EH (cell line): ENCODE data around the gene TSPAN15.
"Not testable (repeated sequence)": the region's sequence is repeated elsewhere in the genome, so short reads cannot be mapped to it uniquely, and the experiment has no call there.

Source experiments
- DNase-seq: peaks from one replicate; pipeline ENCODE4 v3.0.0-alpha.2; 2015; ENCODE audit warnings: low read depth

Gene TSPAN15

GRCh38 chr10:69446650-69447151 lies 4.6 kb upstream of the TSPAN15 start:
- peak; percentile 87 for DNase-seq

- DNase-seq = peak; percentile 81
Observed at GRCh38 chr10:69449841-69450240, 1.4 kb upstream of the TSPAN15 start.

DNA sequence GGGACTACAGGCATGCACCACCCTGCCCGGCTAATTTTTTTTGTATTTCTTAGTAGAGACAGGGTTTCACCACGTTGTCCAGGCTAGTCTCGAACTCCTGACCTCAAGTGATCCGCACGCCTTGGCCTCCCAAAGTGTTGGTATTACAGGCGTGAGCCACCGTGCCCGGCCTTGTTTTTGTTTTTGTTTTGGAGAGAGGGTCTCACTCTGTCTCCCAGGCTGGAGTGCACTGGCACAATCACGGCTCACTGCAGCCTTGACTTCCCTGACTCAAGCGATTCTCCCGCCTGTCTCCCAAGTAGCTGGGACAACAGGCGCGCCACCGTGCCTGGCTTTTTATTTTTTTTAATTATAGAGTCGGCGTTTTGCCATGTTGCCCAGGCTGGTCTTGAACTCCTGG lies 870 bp upstream of the TSPAN15 start:
- not testable (repeated sequence) for DNase-seq

GRCh38 chr10:69451784-69452251 lies 553 bp downstream of the TSPAN15 start:
- DNase-seq = no peak

DNA sequence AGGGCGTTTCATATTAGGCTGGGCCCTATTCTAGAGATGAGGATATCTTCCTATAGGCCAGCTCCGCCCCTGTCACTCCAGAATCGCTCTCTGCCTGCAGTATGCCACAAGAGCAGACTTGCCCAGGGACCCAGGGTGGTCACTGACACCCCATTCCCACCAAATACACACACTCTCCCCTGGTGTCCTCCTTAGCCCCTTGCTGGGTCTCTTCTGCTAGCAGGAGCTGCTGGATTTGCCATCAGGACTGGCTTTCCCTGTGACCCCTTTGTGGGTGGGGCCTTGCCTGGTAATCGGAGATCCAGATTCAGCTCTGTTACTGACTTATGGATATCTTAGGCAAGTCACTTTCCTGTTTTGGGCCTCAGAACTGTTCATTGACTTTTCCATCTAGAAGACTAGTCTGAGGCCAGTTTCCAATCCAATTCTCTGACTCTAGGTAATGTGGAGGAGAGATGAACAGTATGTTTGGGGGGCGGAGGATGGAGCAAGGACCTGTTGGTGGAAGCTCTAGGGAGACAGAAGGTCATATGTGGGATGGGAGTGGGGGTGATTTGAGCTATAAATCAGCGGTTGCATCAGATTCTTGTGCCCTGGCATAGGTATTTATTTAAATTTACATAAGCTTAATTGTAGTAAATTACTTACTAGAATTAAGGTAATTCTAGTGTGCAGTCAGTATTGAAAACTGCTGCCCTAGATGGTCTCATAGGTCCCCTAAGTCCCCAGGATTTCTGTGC lies 1.6 kb downstream of the TSPAN15 start:
- no peak for DNase-seq

- no peak for DNase-seq
Observed at GRCh38 chr10:69453795-69454194, 2.5 kb downstream of the TSPAN15 start.

DNA sequence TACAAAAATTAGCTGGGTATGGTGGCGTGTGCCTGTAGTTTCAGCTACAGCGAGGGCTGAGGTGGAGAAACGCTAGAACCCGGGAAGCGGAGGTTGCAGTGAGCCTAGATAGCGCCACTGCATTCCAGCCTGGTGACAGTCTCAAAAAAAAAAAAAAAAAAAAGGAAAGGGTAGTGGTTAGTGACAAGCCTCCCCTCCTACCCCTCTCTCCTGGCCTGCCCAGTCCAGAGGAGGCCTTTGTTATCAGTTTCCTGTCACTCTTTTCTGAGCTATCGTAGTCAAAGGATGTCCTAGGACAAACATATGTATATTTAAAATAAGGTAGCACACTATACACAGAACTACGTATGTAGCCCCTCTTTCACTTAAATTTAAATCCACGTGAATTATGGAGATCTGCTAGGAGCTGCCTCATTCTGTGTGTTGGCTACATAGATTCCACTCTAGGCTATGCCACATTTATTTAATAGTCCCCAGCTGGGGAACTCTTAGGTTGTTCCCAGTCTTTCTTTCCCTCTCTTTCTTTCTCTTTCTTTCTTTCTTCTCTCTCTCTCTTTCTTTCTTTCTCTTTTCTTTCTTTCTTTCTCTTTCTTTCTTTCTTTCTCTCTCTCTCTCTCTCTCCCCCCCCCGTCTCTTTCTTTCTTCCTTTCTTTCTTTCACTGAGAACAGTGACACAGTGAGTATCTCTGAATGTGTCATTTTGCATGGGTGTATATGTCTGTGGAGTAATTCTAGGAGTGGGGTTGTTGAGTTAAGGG lies 3.9 kb downstream of the TSPAN15 start:
- no peak for DNase-seq

DNA sequence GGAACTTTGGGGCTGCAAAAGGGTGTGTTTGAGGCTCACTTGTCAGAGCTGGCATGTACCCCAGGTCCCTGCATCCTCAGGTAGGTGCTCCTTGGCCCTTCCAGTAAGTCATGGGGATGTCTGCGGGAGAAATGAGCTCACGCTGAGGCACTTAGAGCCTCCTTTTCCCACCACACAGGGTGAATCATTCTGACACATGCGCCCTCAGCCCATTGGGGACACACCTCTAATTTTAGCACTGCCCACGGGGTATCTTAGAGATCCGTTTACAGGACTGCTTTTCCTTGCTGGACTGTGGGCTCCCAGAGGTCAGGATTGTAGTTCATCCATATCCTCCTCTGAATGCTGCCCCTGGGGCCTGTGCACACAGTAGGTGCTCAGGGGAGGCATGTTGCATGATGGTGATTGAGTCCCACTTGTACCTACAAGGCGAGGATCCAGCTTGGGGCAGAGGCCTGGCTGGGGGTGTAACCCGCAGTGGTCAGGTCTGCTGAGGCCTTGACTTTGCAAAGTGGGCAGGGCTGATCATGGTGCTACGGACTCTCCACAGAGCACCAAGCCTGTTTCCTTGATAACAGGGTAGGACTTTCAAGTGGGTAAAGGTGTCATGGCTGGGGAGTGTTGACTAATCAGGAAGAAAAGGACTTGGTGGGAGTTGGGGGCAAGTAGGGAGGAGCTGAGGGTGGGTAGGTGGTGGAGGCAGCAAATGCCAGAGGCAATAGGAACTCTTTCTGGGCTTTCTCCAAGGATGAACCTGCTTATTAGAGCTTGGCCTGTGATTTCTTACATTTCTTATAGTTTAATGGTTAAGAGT lies 5.8 kb downstream of the TSPAN15 start:
- peak; percentile 58 for DNase-seq

DNA sequence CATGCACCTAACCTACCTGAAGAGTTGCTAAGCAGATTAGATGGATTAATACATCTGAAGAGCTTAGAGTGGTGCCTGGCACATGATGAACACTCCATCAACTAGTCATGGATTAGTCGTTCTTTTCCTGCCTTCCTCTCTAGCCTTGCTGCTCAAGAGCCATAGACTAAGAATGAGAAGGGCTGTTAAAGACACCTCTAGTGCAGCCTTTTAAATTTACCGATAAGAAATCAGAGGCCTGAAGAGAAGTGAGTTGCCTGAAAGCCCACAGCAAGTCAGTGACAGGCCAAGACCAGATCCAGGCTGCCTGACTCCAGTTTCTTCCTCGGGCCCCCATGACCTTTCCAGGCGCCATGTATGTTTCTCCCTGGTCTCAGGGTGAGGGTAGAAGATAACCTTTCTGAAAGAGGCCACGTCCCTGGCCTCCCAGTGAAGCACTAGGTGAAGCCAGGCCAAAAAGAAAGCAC lies 6.5 kb downstream of the TSPAN15 start:
- no peak for DNase-seq

DNA sequence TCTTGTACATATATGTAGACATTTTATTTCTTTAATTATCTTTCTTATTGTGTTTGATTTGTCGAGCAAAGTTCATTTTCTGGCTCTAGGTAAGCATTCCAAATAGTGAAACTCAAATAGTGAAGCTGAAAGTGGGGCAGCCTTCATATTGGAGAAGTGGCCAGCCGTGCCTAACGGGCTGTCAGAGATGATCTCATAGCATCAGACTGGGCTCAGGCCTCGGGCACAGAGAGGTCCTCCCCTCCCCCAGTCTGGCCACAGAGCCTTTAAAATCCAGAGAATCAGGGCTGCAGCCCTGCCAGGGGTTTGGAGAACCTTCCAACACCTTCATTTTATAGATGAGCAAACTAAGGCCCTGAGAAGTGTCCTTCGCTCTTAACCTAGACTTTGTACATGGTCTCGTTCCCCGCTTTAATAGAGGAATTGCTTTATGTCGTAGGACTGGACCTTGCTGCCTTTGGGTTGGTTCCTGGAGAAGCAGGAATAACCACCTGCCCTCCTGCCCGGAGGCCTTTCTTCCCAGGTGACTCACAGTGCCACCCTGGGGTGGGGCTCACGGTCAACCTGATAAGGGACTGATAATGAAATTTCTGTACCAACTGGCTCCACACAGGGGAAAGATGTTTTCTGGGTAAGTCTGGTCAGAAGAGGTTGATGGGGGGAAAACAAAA lies 7.3 kb downstream of the TSPAN15 start:
- DNase-seq = peak; percentile 29

DNA sequence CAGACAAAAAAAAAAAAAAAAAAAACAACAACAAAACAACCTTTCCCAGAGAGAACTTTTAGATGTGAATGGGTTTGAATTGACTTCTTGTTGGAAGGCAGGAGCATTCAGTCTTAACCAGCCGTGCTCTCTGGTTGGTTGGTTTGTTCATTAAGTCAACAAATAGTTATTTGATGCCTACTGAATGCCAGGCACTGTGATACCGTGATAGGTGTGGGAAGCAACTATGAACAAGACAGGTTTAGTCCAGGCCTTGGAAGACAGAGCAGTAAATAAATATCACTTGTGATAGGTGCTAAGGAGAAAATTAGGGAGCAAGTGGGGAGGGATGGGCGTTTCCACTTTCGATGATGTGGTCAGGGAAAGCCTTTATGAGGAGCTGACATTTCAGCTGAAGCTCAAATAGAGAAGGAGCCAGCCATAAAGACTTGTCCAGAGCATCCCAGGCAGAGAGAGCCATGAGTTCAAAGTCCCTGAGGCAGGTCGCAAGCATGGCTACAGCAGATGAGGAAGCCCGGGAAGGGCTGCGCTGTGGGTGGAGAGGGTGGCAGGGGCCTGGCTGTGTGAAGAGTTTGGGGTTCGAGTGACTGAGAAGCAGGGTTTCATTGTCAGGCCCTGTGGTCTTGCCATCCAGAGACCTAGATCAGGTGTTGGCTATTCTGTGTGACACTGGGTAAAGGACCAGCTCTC lies 8.0 kb downstream of the TSPAN15 start:
- DNase-seq = no peak

- no peak for DNase-seq
Observed at GRCh38 chr10:69459893-69460575, 8.8 kb downstream of the TSPAN15 start.

GRCh38 chr10:69460576-69461242 lies 9.4 kb downstream of the TSPAN15 start:
- no peak for DNase-seq

GRCh38 chr10:69461243-69462025 lies 10.2 kb downstream of the TSPAN15 start:
- DNase-seq = no peak

DNA sequence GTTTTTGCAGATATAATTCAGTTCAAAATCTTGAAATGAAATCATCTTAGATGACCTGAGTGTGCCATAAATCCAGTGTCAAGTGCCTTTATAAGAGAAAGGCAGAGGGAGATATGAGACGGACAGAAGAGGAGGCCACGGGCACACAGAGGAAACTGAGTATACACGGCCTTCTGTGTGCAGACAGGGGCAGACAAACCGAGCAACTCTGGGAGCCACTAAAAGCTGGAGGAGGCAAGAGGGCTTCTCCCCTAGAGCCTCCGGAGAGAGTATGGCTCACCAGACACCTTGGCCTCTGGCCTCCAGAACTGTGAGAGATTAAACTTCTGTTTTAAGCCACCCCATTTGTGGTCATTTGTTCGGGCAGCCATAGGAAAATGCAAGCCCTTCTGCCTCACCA lies 12.6 kb downstream of the TSPAN15 start:
- no peak for DNase-seq

DNA sequence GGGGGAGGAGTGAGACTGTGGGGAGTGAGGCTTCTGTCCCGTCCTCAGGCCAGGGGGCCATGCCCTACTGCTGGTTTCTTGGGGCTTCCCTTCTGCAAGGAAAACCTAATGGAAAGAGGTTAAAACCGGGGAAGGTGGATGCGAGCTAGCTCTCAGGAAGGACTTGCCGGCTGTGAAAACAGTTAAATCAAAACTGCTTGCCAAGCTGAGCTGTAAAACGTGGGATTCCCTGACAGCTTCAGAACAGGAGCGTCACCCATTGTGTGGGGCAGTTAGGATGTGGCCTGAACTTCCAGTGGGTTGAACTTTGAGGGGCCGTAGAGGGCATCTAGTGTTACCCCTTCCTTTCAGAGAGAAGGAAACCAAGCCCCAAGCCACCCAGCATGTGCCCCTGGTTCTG lies 13.1 kb downstream of the TSPAN15 start:
- DNase-seq = no peak

DNA sequence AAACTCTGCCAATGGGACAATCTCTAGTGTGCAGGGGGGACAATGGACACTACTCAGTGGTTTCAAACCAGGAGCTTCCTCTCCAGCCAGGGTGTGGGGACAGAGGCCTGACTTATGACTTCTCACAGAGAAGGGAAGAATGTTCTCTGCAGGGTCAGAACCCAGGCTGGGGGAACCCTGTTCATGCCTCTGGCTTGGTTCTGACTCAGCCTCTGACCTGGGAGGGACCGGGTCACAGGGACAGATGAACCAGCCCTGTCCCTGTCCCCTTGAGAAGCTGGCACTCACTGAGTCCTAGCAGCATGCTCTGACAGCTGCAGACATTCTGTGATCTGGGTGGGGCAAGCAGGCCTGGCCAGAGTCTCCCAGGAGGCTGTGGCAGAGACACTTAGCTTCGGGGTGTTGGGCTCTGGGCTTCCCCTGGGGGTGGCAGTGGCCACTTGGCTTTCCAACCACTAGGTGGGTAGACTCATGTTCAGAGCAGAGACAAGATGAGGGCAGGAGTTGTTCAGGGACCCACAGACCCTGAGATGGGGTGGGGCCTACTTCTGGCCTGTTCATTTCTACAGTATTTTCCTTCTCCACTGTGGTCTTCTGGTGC lies 13.6 kb downstream of the TSPAN15 start:
- no peak for DNase-seq

DNA sequence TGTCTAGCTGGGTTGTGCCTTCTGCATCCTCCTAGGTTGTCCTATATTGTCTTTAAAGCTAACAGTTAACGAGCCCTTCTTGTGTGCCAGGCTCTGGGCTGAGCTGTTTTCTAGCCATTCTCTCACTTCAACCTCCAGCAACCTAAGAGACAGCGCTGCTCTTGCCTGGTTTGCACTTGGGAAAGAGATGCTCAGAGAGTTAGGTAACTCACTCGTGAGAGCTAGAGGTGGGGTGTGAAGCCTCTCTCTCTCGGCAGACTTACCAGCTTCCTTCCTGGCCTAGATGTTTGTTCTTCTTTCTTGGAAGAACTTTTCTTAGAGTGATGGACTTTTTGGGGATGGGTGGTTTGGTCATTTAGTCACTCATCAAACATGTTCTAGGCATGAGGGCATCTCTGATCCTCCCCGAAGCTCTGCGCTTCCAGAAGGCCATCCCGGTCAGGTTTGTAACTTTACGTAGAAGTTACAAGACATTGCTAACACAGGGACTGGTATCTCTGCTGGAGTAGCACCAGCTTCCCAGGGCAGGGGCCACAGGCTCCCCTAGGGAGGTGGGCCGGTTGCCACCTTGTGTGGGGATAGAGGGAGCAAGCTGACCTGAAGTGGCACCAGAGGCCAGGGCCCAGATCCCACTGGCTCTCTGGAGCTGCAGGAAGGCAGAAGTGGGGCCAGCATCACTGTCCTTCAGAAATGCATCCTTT lies 14.3 kb downstream of the TSPAN15 start:
- DNase-seq = no peak
